A549 (cell line): ENCODE results near the gene MGAT5B.

Experiments
- CTCF ChIP-seq: fragments of >200 bp; sonication (Bioruptor Twin); formaldehyde crosslinking; IDR thresholded peaks from 3 replicates; pipeline ENCODE4 v1.5.1; 2016
- EP300 ChIP-seq, 2 experiments: fragments of >200 bp; sonication (Bioruptor Twin); formaldehyde crosslinking; IDR thresholded peaks; 2 replicates in 1 of 2; 3 replicates in 1 of 2; pipeline ENCODE4 v1.6.1; 2016 to 2017
- MAFK ChIP-seq: fragments of 450-650 bp; IDR thresholded peaks from 2 replicates; pipeline ENCODE4 v1.6.1; 2014; ENCODE audit not compliant: partially characterized antibody
- POLR2A ChIP-seq: IDR thresholded peaks from 2 replicates; pipeline ENCODE4 v1.6.1; 2012; ENCODE audit warnings: mild to moderate bottlenecking, low read length

- TF ChIP-seq MAFK = no peak
- TF ChIP-seq CTCF = no peak
- TF ChIP-seq POLR2A = no peak
- no peak for TF ChIP-seq EP300 (IDR thresholded peaks at IDR 0.05)
Measured at GRCh38 chr17:76900723-76901122, 32.5 kb downstream of the MGAT5B start.
